Peyer's patch (tissue), 4 donors: ENCODE data around the gene DOK5.

Experiments
- CTCF ChIP-seq, 6 experiments: fragments of 450-650 bp in 4 of 6; fragments of 200-600 bp in 2 of 6; sonication (generic) in 1 of 6; IDR thresholded peaks; one replicate each; pipeline ENCODE4 v1.5.1; 2017 to 2019; ENCODE audit warnings: antibody characterized with exemption in 6 of 6, mild to moderate bottlenecking in 3 of 6, moderate library complexity in 1 of 6
- POLR2A ChIP-seq, 2 donors: fragments of 450-650 bp; IDR thresholded peaks; one replicate each; pipeline ENCODE4 v1.5.1; 2017; ENCODE audit warnings: antibody characterized with exemption in 2 of 2, mild to moderate bottlenecking in 2 of 2, moderate library complexity in 2 of 2

- TF ChIP-seq POLR2A (IDR thresholded peaks at IDR 0.05) (no peak), CTCF (IDR thresholded peaks at IDR 0.05) (no peak)
Observed at GRCh38 chr20:54539521-54540046, 64.2 kb downstream of the DOK5 start.
